ENCODE results near the gene TBX2.
A peak's percentile ranks its signal among the peaks of the same experiment; 100 is the strongest.

TBX2 gene

GRCh38 chr17:61360318-61360943 is 39.2 kb upstream of the TBX2 start:
- no peak overlapping the region for H3K4me2 ChIP-seq (ENCODE audit: low read length)
- H4K91ac ChIP-seq (ENCODE audit: low read depth, low read length): no peak overlapping the region
- H3K79me2 ChIP-seq (ENCODE audit: control insufficient read depth, insufficient read depth, low read length, poor library complexity): no peaks in the 10 kb centered on the region
- H2AK5ac ChIP-seq (ENCODE audit: low read length): no peak overlapping the region
- peaks cover 2% of the 10 kb centered on the region for H3K9me3 ChIP-seq (ENCODE audit: insufficient read depth, low read depth, low read length)
- no peak overlapping the region for H2AFZ ChIP-seq (ENCODE audit: insufficient read depth, low read length, poor library complexity)
- no peak overlapping the region for H3K23ac ChIP-seq (ENCODE audit: low read length)
- H4K12ac ChIP-seq (ENCODE audit: low read depth, low read length): no peak overlapping the region
- H2BK12ac ChIP-seq (ENCODE audit: low read length): no peak overlapping the region
- peaks cover 0 to 4% of the 10 kb centered on the region in 2 experiments for H3K4me1 ChIP-seq (ENCODE audit: control insufficient read depth in 1 of 2, insufficient read depth in 2 of 2, low read length in 2 of 2)
- H3K4me3 ChIP-seq (ENCODE audit: low read depth, low read length): no peak overlapping the region
- no peaks in the 10 kb centered on the region for H3K36me3 ChIP-seq (ENCODE audit: control insufficient read depth in 1 of 2, insufficient read depth in 2 of 2, low read length in 2 of 2)
- H2BK120ac ChIP-seq (ENCODE audit: insufficient read depth, low read length, poor library complexity): no peak overlapping the region
- no peaks in the 10 kb centered on the region for H3K27me3 ChIP-seq (ENCODE audit: insufficient read depth, low read length)
- no peaks in the 10 kb centered on the region for H3K79me1 ChIP-seq (ENCODE audit: low read length)
- H3K27ac ChIP-seq (ENCODE audit: low read depth, low read length): no peak overlapping the region
- no peak overlapping the region for H3K4ac ChIP-seq (ENCODE audit: low read depth, low read length)
- H3K14ac ChIP-seq (ENCODE audit: low read length): no peak overlapping the region
- WGBS (ENCODE audit: extremely low coverage, insufficient coverage, insufficient read length): no CpG with 5 or more reads among the region's 3 CpGs
- H3K9ac ChIP-seq (ENCODE audit: low read length): no peak overlapping the region
- H2BK5ac ChIP-seq (ENCODE audit: low read depth, low read length, poor library complexity): no peak overlapping the region
- no peak overlapping the region for H3K18ac ChIP-seq (ENCODE audit: low read length)
- no peak overlapping the region for H4K8ac ChIP-seq (ENCODE audit: low read depth, low read length)
- no peak for DNase-seq

DNA sequence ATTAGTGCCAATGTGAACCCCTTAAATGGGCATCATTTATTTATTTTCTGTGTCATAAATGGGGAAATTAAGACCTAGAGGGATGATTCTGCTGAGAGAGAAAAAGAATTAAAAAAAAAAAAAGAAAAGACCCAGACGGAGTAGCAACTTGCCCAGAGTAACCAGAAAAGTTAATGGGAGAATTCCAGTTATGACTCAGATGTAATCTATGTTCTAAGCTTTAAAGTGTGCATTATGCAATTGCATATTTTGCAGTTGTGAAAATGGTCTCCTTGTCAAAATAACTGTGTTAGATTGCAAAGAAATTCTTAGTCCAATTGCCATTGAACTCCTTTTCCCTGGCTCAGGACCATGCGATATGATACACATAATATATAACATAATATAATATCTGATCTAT is 38.6 kb upstream of the TBX2 start:
- no peak overlapping the region for H2BK12ac ChIP-seq (ENCODE audit: low read length)
- H3K36me3 ChIP-seq (ENCODE audit: control insufficient read depth in 1 of 2, insufficient read depth in 2 of 2, low read length in 2 of 2): no peaks in the 10 kb centered on the region
- no peak overlapping the region for H3K27ac ChIP-seq (ENCODE audit: low read depth, low read length)
- no peak overlapping the region for H3K18ac ChIP-seq (ENCODE audit: low read length)
- DNase-seq: peak in 1 of 2 donors; percentile 93
- no peaks in the 10 kb centered on the region for H3K27me3 ChIP-seq (ENCODE audit: insufficient read depth, low read length)
- H3K9ac ChIP-seq (ENCODE audit: low read length): no peak overlapping the region
- no peak overlapping the region for H2AFZ ChIP-seq (ENCODE audit: insufficient read depth, low read length, poor library complexity)
- H3K4me1 ChIP-seq (ENCODE audit: control insufficient read depth in 1 of 2, insufficient read depth in 2 of 2, low read length in 2 of 2): peaks cover 0 to 4% of the 10 kb centered on the region in 2 experiments
- no peak overlapping the region for H4K91ac ChIP-seq (ENCODE audit: low read depth, low read length)
- no peak overlapping the region for H4K8ac ChIP-seq (ENCODE audit: low read depth, low read length)
- no peak overlapping the region for H3K4ac ChIP-seq (ENCODE audit: low read depth, low read length)
- H3K79me2 ChIP-seq (ENCODE audit: control insufficient read depth, insufficient read depth, low read length, poor library complexity): no peaks in the 10 kb centered on the region
- H2BK120ac ChIP-seq (ENCODE audit: insufficient read depth, low read length, poor library complexity): no peak overlapping the region
- no CpG with 5 or more reads among the region's 2 CpGs for WGBS (ENCODE audit: extremely low coverage, insufficient coverage, insufficient read length)
- peaks cover 2% of the 10 kb centered on the region for H3K9me3 ChIP-seq (ENCODE audit: insufficient read depth, low read depth, low read length)
- no peak overlapping the region for H2AK5ac ChIP-seq (ENCODE audit: low read length)
- no peaks in the 10 kb centered on the region for H3K79me1 ChIP-seq (ENCODE audit: low read length)
- H4K12ac ChIP-seq (ENCODE audit: low read depth, low read length): no peak overlapping the region
- H2BK5ac ChIP-seq (ENCODE audit: low read depth, low read length, poor library complexity): no peak overlapping the region
- H3K4me3 ChIP-seq (ENCODE audit: low read depth, low read length): no peak overlapping the region
- H3K4me2 ChIP-seq (ENCODE audit: low read length): no peak overlapping the region
- no peak overlapping the region for H3K14ac ChIP-seq (ENCODE audit: low read length)
- H3K23ac ChIP-seq (ENCODE audit: low read length): no peak overlapping the region

- no CpG with 5 or more reads among the region's 5 CpGs for WGBS (ENCODE audit: extremely low coverage, insufficient coverage, insufficient read length)
These were observed 37.2 kb upstream of the TBX2 start for GRCh38 chr17:61362396-61362795.

DNA sequence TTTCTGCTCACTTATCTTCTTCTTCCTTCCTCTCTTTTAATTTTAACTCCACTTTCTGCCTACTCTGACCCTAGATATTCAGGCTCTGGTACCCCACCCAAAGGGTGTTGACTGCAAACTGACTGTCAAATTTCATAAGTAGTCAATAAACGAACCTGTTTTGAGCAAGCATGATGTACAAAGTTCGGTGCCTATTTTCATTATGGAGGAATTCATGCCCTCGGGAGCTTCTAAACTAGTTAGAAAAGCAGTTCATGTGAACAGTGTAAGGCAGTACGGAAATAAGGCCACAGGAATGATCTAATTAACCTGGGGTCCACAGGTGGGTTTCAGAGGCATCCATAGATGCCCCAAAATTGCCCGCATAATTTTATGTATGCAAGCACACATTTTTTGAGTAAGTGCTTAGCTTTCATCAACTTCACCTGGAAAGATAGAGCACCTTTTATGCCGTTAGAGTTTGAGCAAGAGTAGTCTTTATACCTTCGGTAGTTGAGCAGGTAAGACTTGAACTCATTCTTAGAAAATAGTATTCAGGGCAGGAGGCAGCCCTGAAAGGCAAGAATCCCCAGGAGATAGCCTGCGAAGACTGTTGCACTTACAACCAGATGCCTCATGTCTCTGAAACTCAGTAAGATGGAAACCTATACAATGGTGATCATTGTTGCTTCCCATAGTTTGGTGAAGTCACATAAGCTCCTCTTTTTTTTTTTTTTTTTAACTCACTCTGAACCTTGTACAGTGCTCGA is 36.6 kb upstream of the TBX2 start:
- H3K4me2 ChIP-seq (ENCODE audit: low read length): no peak overlapping the region
- H3K79me1 ChIP-seq (ENCODE audit: low read length): no peaks in the 10 kb centered on the region
- H4K91ac ChIP-seq (ENCODE audit: low read depth, low read length): no peak overlapping the region
- no peak overlapping the region for H3K27ac ChIP-seq (ENCODE audit: low read depth, low read length)
- no peak overlapping the region for H3K18ac ChIP-seq (ENCODE audit: low read length)
- H2BK12ac ChIP-seq (ENCODE audit: low read length): no peak overlapping the region
- no peaks in the 10 kb centered on the region for H3K36me3 ChIP-seq (ENCODE audit: control insufficient read depth in 1 of 2, insufficient read depth in 2 of 2, low read length in 2 of 2)
- H2AFZ ChIP-seq (ENCODE audit: insufficient read depth, low read length, poor library complexity): no peak overlapping the region
- no peak overlapping the region for H3K9ac ChIP-seq (ENCODE audit: low read length)
- H2AK5ac ChIP-seq (ENCODE audit: low read length): no peak overlapping the region
- H2BK120ac ChIP-seq (ENCODE audit: insufficient read depth, low read length, poor library complexity): no peak overlapping the region
- no peak overlapping the region for H4K8ac ChIP-seq (ENCODE audit: low read depth, low read length)
- H3K4me3 ChIP-seq (ENCODE audit: low read depth, low read length): no peak overlapping the region
- peaks cover 0 to 6% of the 10 kb centered on the region in 2 experiments for H3K4me1 ChIP-seq (ENCODE audit: control insufficient read depth in 1 of 2, insufficient read depth in 2 of 2, low read length in 2 of 2)
- H3K23ac ChIP-seq (ENCODE audit: low read length): no peak overlapping the region
- peaks cover 2% of the 10 kb centered on the region for H3K9me3 ChIP-seq (ENCODE audit: insufficient read depth, low read depth, low read length)
- WGBS (ENCODE audit: extremely low coverage, insufficient coverage, insufficient read length): no CpG with 5 or more reads among the region's 9 CpGs
- H2BK5ac ChIP-seq (ENCODE audit: low read depth, low read length, poor library complexity): no peak overlapping the region
- H3K14ac ChIP-seq (ENCODE audit: low read length): no peak overlapping the region
- H4K12ac ChIP-seq (ENCODE audit: low read depth, low read length): no peak overlapping the region
- H3K79me2 ChIP-seq (ENCODE audit: control insufficient read depth, insufficient read depth, low read length, poor library complexity): no peaks in the 10 kb centered on the region
- no peaks in the 10 kb centered on the region for H3K27me3 ChIP-seq (ENCODE audit: insufficient read depth, low read length)
- H3K4ac ChIP-seq (ENCODE audit: low read depth, low read length): no peak overlapping the region
- peak in 1 of 2 donors; percentile 67 for DNase-seq

More at GRCh38 chr17:61362396-61362795, 37.2 kb upstream of the TBX2 start:
- no peak overlapping the region for H3K18ac ChIP-seq (ENCODE audit: low read length)
- H3K9ac ChIP-seq (ENCODE audit: low read length): no peak overlapping the region
- no peak overlapping the region for H2AFZ ChIP-seq (ENCODE audit: insufficient read depth, low read length, poor library complexity)
- no peaks in the 10 kb centered on the region for H3K79me2 ChIP-seq (ENCODE audit: control insufficient read depth, insufficient read depth, low read length, poor library complexity)
- no peak overlapping the region for H2BK12ac ChIP-seq (ENCODE audit: low read length)
- no peak overlapping the region for H4K91ac ChIP-seq (ENCODE audit: low read depth, low read length)
- H3K27ac ChIP-seq (ENCODE audit: low read depth, low read length): no peak overlapping the region
- no peak overlapping the region for H2AK5ac ChIP-seq (ENCODE audit: low read length)
- H3K4ac ChIP-seq (ENCODE audit: low read depth, low read length): no peak overlapping the region
- H3K4me1 ChIP-seq (ENCODE audit: control insufficient read depth in 1 of 2, insufficient read depth in 2 of 2, low read length in 2 of 2): peaks cover 0 to 6% of the 10 kb centered on the region in 2 experiments
- H3K14ac ChIP-seq (ENCODE audit: low read length): no peak overlapping the region
- no peak overlapping the region for H3K4me2 ChIP-seq (ENCODE audit: low read length)
- H4K8ac ChIP-seq (ENCODE audit: low read depth, low read length): no peak overlapping the region
- no peaks in the 10 kb centered on the region for H3K27me3 ChIP-seq (ENCODE audit: insufficient read depth, low read length)
- H4K12ac ChIP-seq (ENCODE audit: low read depth, low read length): no peak overlapping the region
- H3K79me1 ChIP-seq (ENCODE audit: low read length): no peaks in the 10 kb centered on the region
- peak in 1 of 2 donors; percentile 19 for DNase-seq
- no peak overlapping the region for H2BK120ac ChIP-seq (ENCODE audit: insufficient read depth, low read length, poor library complexity)
- no peak overlapping the region for H2BK5ac ChIP-seq (ENCODE audit: low read depth, low read length, poor library complexity)
- H3K36me3 ChIP-seq (ENCODE audit: control insufficient read depth in 1 of 2, insufficient read depth in 2 of 2, low read length in 2 of 2): no peaks in the 10 kb centered on the region
- H3K9me3 ChIP-seq (ENCODE audit: insufficient read depth, low read depth, low read length): peaks cover 2% of the 10 kb centered on the region
- no peak overlapping the region for H3K4me3 ChIP-seq (ENCODE audit: low read depth, low read length)
- H3K23ac ChIP-seq (ENCODE audit: low read length): no peak overlapping the region

Measured in trophoblast cell (in vitro differentiated cells and primary cell).